NCI-H2081 (cell line): ENCODE data around the gene DEPP1.

Experiments used
- DNase-seq, 2 experiments: peaks; one replicate each; lab custom pipeline; 2025; lab: John Stamatoyannopoulos, UW

DEPP1 gene

DNA sequence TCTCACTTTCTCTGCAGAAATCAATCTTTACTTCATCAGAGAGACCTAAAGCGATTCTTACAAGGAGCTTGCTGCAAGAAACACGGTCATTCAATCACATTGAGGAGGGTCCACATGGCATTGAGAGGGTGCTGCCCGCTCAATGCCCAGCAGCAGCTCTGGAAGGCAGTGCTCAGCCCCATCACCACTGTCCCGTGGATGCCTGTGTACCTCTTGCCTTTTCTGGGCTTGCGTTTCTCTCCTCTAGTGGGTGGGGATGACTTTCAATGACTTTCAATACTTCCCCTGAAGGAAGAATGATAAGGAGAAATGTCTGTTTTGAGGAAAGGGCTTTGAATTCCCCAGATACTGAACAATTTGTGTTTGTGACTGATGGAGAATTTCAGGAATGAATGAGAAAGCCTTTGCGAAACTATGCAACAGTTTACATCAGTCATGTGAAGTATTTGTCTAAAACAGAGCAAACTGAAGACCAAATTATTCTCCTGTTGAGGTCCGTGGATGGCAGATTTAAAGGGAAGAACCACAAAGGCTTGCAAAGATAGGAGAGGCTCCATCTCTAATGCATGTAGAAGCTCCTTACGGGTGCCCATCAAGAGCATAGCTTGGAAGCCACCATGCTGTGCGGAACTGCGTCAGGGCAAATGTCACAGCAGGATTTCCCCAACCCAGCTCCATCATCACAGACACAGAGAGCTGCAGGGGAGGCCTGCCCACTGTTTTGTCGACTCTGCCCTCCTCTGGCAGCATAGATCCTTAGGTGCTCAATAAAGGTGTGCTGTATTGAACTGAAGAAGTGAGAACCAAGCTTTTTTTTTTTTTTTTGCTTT is 15.5 kb upstream of the DEPP1 start:
- no peak for DNase-seq

DNA sequence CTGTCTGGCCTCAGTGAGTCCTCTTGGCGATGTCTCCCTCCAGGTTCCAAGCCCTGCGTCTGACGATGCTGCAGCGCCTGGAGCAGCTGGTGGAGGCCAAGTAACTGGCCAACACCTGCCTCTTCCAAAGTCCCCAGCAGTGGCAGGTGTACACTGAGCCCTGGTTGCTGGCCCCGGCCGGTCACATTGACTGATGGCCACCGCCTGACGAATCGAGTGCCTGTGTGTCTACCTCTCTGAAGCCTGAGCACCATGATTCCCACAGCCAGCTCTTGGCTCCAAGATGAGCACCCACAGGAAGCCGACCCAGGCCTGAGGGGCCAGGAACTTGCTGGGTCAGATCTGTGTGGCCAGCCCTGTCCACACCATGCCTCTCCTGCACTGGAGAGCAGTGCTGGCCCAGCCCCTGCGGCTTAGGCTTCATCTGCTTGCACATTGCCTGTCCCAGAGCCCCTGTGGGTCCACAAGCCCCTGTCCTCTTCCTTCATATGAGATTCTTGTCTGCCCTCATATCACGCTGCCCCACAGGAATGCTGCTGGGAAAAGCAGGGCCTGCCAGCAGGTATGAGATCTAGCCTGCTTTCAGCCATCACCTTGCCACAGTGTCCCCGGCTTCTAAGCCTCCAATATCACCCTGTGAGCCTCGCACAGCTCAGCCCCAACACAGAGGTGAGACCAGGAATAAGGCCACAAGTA is 14.8 kb upstream of the DEPP1 start:
- DNase-seq: no peak

DNA sequence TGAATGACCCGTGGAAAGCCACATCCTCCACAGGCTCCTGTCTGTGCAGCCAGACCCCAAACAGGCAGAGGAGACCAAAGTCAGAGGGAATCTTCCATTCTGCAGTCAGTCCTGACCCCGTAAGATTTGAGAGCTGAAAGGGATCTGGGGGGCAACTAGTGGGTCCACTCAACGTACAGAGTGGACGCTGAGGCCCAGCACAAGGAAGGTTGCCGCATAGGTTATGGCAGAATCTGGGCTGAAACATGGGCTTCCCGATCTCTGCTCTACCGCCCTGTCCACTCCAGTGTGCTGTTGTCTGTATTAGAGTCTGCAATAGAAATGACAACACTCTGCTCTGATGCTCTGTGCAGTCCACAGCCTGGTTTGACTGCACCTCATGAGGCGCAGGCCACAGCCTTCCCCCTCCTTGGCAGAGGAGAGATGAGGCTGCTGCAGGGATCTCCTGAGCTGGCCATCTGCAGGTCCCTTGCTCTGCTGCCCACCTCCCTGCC is 14.2 kb upstream of the DEPP1 start:
- no peak for DNase-seq

DNA sequence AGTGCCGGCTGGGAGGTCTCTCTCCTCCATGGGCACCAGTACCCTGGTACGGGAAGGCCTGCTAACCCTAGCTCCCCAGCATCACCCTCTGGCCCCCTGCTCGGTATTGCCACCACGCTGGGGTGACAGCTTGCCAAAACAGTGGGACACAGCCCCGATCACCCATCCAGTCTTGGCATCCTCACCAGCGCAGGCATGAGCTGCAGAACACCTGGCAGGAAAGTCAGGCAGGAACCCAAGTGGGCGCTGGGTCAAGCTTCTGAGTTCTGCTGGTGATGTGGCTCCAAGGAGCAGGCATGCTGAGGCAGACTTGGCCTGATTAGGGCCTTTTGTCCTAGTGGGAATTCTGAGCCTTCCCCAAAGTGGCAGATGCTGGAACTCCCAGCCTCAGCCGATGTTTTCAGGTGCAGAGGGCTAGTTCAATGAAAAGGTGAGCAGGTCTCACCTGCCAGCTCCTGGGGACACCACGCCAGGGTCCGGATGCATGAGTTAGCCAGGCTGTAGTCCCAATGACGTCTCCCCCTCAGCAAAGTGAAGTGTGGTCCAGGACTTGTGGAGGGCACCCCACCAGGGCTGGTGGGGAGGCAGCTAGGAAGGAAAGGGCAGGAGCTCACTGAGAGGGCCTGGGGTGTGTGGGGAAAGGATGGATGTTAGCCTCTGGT is 13.6 kb upstream of the DEPP1 start:
- DNase-seq: no peak

DNA sequence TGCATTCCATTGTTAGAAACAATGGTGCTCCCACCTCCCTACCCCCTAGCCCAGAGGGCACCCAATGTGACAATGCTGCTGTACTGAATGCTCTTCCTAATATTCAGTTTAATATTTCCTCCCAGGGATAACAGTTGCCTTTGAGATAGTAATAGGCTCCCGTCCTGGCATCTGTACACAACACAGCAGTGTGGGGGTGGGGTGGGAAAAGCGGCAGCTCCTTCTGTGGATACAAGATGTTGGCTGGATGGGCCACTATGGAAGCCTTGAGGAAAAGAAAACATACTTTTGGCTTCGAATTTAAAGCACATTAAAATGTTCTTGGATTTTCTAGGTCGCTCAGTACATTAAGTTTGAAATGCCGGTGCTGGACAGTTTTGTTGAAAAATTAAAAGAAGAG is 13.0 kb upstream of the DEPP1 start:
- DNase-seq: no peak

DNA sequence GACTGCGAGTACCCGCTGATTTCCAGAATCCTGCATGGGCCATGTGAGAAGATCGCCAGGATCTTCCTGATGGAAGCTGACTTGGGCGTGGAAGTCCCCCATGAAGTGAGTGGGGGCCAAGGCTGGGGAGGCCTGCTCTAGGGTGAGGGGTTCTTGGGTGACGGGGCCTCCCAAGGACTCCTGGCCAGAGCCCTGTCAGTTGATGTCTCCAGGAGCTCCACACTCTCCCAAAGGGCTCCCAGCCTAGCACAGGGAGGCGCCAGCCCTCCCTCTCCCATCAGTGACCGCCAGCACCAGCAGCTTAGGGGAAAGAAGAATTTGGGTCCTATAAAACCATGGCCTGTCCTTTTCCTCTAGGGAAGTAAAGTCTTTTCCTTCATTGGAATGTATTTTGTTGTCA is 12.4 kb upstream of the DEPP1 start:
- no peak for DNase-seq

DNA sequence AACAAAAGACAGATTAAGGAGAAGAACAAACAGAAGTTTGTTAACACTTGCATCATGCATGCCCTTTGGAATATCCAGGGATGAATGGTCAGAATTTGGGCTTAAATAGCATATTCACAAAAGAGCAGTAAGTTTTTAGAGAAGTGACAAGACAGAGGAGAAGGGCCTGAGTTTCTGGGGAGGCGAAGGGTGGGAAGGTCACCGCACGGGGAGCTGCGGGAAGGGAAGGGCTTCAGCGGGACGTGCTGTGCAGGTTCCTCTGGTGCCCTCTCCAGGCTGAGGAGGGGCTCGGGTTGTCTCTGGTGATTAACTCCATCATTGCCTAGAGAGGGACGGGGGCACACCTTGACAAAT is 11.7 kb upstream of the DEPP1 start:
- DNase-seq: no peak

DNA sequence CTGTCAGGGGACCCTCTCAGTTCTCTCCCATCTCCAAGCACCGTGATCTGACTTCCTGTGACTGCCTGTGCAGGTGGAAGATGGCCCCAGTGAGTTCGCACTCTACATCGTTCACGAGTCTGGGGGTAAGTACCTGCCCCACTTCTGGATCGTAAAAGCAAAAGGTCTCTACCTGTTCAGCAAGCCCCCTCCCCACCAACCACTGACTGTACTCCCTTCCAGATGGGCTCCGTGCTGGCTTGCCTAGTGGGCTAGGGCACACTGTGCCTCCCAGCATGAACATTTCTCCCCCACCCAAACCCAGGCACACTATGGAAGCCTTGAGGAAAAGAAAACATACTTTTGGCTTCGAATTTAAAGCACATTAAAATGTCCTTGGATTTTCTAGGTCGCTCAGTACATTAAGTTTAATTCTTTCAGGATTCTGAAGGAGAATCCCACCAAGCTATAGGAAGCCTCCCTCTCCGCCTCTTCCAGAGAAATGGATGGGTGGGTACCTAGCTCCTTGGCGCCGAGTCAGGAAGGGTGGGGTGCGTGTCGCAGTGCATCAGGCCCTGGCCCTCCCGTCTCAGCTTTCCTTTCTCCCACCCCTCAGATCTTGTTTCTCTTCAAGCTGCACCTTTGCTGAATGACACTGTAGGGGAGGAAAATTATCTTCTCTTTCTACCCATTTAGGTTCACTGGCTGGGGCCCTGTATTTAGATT is 11.1 kb upstream of the DEPP1 start:
- DNase-seq: no peak

DNA sequence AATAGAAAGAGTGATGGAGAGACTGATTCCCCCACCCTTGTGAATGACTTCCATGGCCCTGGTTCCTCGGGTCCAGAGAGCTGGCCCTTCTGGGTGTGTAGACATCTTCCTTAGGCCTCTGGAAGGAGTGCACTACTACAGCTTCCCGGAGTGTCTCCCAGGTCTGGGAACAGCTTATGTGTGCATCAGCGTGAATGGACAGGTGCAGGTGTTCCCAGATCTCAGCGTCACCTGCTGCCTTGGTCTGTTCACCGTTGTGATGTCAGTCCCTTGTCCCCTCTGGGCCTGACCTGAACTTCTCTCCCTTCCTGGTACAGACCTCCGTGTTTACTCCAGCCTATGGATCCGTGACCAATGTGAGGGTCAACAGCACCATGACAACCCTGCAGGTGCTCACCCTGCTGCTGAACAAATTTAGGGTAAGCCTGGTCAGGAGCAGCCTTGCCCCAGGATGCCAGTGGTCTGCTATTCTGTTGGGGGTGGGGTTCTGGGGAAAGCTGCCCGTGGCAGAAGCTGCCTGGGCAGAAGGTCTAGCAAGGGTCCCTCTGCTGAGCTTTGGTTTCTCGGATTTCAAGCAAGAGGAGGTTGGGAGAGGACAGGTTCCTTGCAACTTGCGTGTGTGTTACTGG is 10.5 kb upstream of the DEPP1 start:
- DNase-seq: no peak

DNA sequence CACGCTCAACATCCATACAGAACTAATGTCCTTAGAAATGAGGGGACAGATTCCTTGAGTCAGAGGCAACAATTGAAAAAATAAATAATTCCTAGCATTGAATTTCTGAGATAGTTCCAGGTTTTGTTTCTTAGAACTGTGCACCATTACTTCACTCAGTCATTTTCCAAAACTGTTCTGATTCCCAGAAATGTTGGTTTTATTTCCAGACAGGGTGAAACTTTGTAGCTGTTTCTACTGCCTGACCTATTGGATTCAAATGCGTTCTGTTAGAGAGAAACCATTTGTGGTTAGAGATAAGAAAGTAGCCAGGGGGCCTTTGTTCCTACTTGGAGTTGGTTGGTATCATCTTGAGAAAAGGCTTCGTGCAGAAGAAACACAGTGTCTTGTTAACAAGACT is 8.1 kb upstream of the DEPP1 start:
- DNase-seq: no peak

DNA sequence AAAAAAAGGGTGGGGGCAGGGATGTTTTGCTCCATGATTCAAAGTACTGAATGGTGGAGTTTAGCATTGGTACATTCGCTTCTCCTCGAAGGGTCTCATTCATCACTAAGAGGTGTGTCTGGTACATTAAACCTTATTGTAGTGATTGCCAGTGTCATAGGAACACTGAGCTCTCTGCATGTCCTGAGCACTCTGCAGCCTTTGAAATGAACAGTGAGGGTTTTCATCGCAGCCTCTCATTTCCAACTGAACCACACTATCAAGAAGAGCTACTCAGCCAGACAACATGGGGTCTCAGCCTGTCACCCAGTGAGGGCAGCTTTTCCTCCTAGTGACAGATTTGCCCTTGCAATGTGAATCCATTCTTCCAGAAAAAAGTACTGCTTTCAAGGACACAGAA is 7.6 kb upstream of the DEPP1 start:
- DNase-seq: no peak

DNA sequence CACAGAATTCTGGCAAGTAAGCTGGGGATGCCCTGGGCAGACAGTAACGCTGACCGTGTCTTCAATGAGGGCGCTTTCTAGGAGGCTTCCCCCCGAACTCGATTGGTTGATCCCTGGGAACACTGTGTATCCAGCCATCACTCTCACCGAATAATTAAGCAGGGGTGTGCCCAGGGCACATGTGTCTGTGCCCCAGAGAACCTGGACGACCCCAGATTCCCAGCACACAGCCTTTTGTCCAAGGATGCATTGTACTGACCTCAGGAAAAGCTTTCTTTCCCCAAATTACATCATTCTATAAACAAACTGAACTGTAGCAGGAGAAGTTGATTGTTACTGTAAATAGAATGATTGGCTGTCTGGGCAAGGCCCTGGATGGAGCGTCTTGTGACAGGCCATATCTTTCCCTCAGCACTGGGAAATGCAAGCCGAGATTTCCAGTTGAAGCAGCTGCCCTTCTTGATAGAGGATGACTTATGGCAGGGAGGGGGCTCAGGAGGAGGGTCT is 6.6 kb upstream of the DEPP1 start:
- no peak for DNase-seq

DNA sequence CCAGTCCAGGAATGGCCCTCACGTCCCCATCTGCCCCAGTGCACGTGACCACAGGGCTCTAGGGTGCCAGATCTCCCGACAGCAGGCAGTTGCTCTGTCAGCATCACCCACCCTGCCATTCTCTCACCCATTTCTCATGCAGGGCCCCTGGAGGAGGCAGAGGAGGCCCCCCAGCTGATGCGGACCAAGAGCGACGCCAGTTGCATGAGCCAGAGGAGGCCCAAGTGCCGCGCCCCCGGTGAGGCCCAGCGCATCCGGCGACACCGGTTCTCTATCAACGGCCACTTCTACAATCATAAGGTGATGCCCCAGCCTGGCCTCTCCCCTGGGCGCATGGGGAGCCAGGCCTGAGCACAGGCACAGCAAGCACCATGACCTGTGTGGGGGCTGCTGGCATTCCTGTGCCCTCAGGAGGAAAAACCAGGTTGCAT is 6.1 kb upstream of the DEPP1 start:
- no peak for DNase-seq

DNA sequence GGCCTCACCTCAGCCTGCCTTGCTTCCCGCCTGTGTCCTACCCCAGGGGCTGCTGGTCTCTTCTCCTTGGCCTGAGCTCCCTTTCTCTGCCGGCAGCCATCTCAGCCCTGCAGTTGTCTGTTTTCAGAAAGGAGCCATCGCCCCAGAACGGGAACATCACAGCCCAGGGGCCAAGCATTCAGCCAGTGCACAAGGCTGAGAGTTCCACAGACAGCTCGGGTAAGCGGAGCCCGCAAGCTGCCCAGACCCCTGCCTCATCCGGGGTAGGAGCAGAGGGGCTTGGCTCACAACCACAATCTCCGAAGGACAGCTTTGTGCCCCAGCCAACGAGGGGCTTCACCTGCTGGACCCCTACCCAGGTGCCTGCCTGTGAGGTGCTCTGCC is 5.3 kb upstream of the DEPP1 start:
- DNase-seq: no peak

DNA sequence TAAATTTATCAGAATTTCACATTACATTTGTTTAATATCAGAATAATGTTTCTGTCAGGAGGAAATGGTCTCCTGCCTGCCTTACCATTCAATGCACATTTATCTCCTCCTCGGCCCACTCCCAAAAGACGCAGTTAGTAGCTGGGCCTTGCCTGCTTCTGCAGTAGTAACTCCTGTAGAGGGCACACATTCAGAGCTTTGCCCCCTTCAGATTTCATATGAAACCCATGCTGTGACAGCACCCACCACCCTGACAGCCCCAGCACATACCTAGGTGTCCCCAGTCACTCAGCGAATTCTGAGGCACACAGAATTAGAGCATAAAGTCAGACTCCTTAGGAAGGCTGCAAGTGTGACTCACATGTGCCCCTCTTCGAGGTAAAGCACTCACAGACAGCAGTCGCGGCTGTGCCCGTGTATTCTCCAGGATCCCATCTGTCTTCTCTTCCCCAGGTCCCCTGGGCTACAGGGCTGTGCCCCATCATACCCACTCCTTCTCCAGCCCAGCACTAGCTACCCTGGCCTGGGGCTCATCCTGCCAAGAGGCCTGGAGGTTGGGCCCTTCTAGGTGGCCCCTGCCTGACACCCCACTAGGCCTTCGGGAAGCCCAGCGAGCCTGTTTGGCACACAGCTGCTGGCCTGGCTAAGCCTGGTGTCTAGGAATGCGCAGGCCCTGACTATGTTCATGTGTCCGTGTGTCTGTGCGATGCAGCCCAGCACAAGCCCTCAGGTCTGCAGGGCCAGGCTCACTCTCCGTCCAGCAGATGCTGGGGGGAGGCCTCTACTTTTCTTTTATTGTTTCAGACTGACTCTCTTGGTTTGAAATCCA is 4.7 kb upstream of the DEPP1 start:
- DNase-seq: no peak

DNA sequence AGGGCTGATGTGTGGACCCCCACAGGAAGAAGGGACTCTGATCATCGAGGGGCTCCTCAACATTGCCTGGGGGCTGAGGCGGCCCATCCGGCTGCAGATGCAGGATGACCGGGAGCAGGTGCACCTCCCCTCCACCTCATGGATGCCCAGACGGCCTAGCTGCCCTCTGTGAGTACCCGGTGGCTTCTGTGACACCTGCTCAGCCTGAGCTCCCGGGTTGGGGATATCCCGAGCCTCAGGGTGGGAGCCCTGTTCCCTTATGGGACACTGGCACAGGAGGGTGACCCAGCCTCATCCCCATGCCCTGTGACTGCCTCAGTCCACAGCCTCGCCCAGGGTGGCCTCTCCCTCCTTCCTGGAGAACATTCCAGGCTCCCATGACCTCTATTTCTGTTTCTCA is 3.9 kb upstream of the DEPP1 start:
- DNase-seq: no peak

DNA sequence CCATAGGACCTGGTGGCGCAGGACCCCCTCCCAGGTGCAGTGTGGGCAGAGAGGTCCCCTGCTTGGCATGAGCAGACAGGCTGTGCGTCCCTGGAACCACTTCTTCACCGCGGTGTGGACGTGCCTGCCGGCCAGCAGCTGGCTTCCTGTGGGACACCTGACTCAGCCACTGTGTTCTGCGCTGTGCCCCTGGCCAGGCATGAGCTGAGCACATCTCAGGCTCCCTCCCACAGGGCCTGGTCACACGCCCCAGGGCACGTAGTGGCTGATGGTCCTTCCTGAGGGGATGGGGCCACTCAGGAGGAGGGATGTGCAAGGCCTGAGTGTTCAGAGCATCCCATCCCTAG is 3.5 kb upstream of the DEPP1 start:
- DNase-seq: no peak

DNA sequence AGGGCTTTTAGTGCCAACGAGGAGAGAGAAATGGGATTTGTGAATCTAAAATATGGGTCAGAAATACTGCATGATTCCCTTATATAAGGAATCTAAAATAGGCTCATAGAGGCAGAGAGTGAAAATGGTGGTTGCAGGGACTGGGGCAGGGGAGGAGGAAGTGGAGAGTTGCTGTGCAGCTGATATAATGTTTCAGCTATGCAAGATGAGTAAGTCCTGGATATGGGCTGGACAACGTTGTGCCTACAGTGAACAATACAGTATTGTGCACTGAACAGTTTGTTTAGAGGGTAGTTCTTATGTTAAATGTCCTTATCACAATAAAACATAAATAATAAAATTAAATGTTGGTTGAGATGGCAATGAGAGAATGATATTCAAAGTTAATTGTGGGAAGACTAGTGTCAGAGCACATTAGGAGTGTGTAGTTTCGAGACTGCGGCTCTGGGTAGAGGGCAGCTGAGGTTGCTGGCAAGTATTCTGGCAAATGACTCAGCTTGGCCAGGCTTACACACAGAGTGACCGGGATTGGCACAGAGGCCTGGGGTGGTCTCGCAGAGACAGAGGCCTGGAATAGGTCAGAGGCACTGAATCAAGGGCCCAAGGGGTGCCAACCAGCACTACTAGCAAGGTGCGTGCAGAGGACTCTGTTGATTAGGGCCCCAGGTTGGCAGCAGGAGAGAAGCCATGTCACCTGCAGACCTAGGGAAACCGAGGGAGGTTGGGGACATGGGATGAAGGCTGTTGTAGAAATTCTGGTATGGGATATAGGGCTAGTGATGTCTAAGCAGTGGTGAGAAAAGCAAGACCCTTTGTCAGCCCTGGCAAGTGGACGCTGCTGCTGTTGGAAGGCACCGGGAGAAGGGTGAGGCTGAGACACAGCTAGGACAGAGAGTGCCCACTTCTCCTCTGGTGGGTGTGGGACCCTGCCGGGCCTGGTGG is 2.8 kb upstream of the DEPP1 start:
- DNase-seq: no peak

DNA sequence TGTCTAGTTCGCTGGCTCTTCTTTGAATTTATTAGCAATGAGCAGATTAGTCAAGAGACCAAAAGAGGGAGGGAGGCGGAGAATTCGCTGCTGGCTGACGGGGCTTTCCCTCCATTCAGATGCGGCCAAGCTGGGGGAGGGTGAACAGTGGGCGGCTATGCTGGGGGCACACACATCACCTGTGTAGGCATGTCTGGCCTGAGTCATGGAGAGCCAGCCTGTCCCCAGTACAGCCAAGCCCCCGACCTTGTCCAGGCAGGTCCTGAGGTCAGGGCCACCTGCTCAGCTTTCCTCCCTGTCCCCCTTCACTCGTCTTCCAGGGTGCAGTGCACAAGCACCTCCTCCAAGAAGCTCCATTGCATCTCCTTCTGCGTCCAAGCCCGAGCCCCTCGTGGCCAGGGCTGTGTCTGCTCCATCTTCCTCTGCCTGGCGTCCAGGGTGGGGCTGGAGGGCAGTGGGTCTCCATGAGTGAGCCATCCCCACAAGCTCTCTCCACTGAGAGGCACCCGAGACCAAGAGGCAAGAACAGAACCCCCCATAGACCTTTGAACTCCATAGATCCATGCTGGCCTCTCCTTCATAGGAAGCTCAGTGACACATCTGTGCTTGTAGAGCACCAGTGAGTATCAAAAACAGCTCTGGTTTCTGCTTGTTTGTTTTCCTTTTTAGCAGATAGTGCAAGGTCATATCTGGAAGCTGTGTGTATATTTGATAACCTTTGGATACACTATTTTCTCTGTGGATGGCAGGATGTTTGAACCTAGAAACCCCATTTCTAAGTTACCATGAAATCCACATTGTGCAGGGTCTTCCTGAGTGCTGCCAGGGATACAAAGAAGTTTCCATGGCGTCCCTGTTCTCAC is 1.9 kb upstream of the DEPP1 start:
- no peak for DNase-seq
